Brain pericyte (primary cell): Measurements from ENCODE around the gene DGAT2.

ENCODE experiments used
- DNase-seq: peaks from one replicate; pipeline ENCODE4 v3.0.0-alpha.2; 2012; ENCODE audit warnings: low read depth, low spot score

Gene DGAT2

DNA sequence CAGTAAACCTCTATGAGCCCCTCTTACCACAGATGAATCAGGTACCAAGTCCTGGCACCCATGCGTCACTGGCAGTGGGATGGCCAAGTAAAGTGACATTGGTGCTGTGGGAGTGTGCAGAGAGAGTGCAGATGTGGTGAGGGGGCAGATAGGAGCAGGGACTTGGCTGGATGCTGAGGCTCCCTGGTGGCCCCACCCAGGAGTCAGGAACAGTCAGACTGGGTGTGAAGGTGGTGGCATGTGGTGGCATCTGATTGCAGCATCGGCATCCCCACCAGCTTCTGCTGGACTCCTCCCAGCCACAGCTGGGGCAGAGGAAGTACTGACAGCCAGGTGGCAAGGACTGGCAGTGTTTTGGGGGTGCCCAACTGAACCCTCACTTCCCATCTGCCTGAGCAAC lies 11.4 kb downstream of the DGAT2 start:
- no peak for DNase-seq

DNA sequence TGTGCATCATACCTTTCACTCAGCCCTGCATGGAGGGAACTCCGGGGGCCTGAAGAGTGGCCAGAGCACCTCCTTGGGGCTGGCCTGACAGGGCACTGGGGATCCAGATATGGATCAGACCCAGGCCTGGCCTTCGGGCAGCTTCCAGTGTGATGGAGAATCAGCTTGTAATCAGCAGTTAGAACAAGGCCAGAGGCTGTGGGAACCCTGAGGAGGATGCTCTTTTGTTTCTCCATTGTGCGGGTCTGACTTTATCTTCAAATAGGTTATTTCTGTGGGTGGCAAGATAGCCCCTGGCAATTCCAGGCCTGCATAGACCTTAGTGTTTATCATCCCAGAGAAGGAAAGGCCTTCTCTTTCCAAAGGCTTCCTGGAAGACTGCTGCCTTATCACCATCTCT lies 12.3 kb downstream of the DGAT2 start:
- DNase-seq = no peak

DNA sequence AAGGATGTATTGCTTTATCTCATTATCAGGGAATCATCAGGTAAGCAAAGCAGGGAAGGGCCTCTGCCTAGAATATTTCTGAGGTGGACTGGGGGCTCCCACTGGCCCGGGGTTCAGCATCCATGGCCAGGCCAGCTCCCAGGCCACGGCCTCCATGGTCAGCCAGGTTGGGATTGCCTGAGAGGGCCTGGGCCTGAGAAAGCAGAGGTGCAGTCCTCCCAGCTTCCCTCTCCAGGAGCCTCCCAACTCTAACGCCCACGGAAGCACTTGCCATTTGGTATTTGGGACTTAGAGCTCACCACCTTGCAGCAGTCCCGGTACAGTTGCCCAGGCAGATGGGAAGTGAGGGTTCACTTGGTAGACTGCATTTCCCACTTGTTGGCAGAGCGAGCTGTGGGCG lies 12.7 kb downstream of the DGAT2 start:
- no peak for DNase-seq

DNA sequence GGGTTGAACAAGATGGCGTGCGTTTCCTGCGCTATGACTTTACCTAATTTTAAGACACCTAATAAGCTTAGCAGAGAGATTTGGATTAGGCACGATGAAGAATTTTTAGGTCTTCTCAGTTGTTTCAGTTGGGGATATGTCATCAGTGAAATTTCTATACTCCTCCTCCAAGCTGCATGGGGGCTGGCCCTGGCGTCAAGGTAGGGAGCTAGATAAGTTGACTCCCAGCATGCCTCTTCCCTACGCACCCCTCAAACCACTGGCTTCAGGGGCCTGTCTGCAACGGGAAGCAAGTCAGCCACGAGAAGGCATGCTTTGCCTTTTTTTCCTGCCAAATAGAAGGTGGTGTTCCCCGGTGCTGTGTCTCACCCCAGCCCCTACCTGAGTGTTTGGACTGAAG lies 13.3 kb downstream of the DGAT2 start:
- no peak for DNase-seq

DNA sequence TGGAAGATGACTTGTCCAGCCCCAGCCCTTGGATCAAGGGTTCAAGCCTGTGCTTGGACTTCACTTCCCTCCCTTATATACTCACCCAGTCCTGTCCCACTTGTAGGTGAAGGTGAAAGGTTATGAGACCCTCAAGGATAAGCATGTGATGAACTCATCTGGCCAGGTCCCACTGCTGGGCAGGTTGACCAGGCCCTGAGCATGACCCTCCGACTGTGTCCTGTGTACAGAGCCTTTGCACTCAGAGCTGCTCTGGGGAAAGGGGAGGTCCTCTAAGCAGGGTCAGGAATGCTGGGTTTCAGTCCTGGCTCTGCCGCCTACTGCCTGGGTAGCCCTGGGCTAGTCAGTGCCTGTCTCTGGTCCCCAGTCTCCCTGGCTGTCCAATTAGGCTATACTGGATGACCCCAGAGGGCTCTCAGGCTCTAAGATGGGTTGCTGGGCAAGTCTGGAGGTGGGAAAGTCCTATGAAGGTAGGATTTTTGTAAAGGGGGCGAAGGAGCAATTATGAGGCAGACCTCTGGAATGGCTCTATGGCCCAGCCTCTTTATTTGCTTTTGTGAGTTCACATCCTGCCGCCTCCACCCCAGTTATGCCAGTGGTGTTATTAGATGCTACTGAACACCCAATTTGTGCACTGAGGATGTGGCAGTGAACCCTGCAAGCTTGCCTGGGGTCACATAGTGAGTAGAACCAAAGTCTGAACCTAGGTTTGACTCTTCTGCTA lies 14.1 kb downstream of the DGAT2 start:
- no peak for DNase-seq

DNA sequence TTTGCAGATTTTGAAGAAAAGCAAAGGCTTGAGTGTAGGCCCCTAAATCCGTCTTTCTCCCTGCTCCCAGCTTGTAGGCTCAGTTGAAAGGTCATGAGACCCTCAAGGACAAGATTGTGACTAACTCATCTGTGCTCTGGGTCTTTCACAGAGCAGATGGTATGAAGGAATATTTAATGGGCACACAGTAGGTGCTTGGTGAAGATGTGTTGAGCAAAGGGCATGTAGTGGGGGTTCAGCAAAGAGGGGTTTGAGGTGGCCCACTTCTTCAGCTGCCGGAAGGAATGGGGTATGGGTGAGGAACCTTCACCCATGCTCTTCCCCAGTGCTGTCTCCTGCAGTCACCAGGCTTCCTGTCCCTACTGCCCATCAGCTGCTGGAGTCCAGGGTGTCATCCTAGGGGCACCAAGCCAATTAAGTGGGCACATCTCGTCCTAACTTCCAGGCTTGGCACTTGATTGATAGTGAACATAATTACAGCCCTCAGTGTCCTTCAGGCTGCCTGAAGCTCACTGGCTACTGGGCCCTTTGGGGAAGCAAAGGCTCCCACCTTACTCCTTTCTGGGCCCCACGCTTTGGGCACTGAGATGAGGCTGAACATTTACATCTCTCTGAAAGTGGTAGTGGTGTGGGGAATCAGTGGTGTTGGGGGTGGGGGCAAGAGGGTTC lies 15.0 kb downstream of the DGAT2 start:
- DNase-seq = no peak

DNA sequence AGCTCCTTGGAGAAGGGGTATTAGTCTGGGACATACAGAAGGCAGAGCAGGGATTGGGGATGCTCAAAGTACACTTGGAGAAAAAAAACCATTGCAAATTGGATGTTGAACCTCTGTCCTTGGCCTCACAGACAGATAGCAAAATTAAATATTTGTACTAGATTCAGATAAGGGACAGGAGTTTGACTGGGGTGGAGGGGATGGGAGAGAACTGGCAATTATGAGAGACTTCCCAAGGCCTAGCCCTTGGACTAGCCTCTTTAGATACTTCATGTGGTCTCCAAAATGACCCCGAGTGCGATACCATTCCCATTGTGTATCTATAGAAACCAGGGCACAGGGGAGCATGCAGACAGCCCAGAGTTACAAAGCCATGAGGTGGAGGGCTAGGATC lies 15.5 kb downstream of the DGAT2 start:
- no peak for DNase-seq

DNA sequence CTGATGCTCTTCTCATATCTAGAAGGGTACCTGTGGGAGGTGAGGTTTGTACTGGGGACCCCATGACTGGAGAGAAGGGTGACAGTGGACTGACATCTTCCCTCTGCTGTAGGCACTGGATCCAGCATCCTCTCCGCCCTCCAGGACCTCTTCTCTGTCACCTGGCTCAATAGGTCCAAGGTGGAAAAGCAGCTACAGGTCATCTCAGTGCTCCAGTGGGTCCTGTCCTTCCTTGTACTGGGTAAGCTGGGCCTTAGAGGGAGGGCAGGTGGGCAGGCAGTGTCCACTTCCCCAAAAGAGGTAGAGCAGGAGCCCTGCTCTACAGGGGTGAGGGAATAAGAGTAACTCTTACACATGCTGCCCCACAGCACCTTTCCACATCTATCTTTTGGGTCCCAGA lies 15.9 kb downstream of the DGAT2 start:
- no peak for DNase-seq

DNA sequence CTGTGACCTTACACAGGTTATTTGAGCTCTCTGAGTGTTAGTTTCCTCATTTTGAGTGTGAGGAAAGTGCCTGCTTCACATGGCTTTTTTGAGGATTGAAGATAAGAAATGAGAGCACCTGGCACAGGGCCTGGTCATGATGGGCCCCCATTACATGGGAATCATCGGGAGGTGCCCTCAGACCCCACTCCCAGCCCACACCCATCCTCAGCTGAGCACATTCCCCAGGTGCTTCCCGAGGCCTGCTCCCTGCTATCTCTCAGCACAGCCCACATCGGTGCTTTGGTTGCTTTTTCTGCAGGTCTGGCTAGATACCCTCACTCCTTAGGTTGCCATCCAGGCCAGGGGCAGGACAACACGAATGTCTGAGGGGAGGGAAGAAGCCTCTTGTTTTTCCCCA lies 16.6 kb downstream of the DGAT2 start:
- no peak for DNase-seq

DNA sequence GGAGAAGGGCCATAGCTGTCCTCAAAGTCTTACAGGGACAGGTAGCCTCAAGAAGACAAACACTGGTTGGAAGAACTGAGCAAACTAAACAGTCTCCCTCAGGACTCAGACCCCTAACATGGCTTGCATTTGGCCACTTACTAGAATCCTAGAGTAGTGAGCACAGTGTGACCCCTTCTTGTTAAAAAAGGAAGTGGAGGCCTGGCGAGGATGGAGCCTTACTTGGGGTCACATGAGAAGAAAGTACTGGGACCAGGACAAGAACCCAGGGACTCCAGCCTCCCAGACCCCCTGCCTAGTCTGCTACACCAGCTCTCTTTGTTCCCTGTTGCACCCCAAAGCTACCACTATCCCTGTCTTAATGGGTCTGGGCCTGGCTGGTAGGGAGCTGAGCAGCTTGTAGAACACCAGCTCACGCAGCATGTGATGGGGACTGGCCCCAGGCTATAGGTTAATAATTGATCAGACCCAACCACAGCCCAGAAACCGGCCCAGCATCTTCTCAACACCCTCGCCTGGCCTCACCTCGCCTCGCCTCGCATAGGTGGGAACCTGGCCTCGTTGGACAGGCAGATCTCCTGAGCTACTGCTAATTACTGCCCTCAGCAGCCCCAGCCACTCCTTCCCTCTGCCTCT lies 17.6 kb downstream of the DGAT2 start:
- no peak for DNase-seq

DNA sequence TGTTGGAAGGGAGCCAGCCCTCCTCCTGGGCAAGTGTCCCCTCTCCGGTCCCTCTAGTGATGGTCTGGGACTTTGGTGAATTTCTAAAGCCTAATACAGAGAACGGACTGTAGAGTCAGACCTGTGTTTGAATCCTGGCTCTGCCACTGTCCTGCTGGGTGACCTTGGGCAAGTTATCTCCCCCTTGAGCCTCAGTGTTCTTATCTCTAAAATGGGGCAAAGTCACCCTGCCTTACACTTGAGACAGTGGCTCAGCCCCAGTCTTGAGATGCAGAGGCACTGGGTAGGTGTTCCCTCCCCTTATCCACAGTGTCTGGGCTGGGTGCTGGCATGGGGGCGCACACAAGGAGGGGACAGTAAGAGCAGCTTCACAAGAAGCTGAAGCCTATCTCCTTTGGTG lies 20.9 kb downstream of the DGAT2 start:
- DNase-seq = no peak

DNA sequence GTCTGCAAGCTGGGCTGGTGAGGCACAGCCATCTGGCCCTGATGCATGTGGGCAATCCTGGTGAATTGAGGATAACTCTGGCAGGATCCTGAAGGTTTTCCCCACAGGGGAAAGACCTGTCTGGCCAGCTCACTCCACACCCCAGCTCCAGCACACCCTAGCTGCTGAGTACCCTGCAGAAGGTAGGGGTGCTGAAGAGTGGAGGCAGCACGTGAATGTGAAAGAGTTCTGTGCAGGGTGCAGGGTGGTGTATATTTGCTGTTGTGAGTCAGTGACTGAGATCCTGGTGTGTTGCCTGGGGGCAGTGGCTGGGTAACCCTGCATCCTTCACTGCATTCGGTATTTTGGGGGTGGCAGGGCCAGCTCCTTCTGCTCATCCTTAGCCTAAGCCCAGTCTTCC lies 22.4 kb downstream of the DGAT2 start:
- DNase-seq = no peak

DNA sequence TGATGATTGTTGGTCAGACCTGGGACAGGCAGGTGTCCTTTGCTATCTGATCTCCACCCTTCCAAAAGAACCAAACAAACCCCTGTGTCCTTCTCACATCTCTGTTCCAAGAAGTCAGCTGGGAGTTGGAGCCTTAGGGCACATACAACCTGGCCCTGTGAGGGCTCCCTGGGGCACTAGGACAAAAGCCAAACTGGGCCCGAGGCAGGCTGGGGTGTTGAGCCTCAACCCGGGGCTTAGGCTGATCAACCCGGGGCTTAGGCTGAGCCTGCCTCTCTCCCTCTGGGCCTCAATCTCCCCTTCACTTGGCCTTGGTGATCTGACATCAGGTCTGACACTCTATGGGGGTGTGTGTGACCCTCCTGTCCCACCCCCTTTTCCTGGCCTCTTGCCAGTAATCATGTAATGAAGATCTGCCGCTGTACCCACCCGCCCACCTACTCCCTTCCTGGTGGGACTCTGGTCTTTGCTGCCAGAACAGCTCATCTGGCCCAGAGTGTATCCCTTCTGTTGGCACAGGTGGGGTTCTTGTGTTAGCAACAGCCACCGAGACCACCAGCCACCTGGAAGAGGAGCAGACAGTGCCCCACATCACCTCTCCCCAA lies 23.7 kb downstream of the DGAT2 start:
- no peak for DNase-seq

DNA sequence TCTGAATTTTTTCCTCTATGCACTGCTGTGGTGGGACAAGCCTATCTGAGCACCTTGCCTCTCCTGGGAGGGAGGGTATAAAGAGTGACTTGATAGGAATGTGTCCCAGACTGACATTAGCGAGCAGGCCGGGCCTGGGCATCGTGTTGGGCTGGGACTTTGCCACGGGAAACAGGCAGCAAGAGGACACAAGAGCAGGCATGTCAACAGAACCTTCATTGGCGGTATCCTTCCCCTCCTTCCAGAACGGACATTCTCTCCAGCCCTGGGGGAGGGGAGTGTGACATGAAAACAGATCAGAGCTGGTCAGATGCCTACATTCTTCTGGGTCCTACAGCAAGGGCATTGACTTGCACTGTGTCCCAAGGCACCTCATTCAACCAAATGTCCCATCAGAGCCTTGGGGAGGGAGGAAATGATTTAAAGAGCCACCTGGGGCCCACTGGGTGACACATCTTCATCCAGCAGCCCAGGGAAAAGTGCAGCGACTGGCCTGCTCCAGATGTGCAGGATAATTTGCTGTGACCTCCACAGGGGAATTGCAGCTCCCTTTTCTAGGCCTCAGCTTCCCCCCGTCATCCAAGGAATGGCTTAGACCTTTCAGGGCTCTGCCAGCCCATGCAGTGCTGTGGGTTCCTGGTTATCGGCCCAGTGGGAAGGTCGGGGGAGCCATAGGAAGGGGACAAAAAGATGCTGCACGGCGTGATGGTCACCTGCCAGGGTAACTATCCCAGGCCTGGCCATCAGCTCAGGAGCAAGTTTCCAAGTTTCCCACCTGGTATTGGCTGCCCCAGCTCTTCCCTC lies 24.6 kb downstream of the DGAT2 start:
- DNase-seq = no peak

DNA sequence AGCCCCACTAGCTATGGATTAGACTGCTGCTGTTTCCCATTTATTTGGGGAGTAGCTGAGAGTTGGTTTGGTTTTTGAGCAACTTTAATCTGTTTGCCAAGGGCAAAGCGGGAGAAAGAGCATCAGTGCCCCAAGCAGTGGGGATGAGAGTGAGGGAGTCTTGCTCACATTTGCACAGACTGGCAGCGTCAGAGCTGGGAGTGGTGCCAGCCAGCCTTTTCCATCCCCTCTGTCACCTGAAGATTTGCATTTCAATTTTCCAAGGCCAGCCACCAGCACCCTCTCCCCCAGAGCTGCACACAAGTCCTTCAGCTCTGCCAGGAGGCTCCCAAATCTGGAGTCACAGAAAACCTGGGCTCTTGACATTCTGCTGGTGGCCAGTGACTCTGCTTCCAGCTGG lies 25.4 kb downstream of the DGAT2 start:
- DNase-seq = no peak

DNA sequence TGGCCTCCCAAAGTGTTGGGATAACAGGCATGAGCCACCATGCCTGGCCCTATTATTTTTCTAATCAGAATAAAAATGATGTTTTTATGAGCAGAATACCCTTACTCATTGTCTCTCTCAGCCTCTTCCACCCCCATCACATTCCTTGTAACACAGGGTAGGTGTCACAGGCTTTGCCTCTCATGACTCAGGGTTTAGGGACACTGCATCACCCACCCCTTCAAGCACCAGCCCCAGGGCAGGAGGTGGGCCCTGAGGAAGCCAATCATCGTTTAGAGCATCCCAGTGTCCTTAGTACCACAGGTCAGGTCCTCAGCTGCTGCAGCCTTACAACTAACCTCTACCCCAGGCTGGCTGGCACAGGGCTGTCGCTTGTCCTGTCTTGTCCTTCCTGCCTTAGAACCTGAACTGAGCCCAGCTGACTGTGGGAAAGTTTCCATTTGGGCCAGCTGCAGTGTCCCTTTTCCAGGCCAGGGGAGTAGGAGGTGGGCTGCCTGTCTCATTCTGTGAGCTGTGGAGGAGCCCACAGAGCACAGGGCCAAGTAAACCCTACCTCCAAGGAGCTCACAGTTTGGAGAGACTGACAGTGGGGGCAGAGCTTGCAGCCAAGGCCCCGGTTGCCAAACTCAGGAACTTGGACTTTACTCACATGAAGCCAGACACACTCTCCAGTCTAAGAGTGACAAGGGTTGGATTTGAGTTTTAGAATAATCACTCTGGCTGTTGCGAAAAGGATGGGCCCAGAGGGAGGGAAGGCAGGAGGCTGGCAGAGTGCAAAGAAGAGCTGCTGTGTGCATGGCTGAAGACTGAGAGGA lies 26.9 kb downstream of the DGAT2 start:
- DNase-seq = no peak

DNA sequence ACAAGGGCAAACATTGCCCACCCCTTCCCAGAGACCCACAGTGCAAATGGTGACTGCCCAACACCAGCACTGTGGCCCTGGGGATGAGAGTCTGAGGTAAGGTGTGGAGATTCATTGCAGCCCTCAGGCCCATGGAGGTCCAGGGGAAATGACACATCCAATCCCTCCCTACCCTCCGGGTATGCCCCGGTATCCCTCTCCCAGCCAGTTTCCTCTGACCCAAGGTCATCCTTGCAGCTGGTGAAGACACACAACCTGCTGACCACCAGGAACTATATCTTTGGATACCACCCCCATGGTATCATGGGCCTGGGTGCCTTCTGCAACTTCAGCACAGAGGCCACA lies 27.5 kb downstream of the DGAT2 start:
- DNase-seq = no peak

DNA sequence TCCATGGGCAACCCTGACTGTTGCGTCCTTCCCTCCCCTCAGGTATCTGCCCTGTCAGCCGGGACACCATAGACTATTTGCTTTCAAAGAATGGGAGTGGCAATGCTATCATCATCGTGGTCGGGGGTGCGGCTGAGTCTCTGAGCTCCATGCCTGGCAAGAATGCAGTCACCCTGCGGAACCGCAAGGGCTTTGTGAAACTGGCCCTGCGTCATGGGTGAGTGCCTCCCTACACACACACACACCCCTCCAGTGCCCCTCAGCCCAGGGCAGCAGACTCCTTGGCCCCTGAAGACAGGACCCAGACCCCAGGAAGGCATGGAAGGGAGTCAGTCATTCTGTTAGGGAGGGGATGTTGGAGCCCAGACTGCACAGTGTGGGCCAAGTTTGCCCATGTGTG lies 28.5 kb downstream of the DGAT2 start:
- DNase-seq = no peak

DNA sequence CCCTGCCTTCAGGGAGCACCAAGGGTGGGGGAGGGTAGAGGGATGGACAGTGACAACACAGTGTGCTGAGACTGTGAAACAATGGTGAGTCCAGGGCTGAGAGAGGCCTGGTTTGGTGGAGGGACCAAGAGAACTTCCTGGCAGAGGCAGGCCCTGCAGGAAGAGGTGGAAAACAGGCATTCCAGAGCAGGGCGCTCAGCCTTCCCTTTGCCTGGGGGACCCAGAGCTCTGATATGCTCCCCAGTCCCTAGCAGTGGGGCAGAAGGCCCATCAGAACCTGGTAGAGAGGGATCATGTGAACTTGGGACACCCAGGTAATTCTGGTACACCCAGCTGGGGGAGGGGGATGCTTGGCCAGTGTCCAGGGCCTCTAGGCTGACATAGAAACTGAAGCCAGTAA lies 29.2 kb downstream of the DGAT2 start:
- no peak for DNase-seq

DNA sequence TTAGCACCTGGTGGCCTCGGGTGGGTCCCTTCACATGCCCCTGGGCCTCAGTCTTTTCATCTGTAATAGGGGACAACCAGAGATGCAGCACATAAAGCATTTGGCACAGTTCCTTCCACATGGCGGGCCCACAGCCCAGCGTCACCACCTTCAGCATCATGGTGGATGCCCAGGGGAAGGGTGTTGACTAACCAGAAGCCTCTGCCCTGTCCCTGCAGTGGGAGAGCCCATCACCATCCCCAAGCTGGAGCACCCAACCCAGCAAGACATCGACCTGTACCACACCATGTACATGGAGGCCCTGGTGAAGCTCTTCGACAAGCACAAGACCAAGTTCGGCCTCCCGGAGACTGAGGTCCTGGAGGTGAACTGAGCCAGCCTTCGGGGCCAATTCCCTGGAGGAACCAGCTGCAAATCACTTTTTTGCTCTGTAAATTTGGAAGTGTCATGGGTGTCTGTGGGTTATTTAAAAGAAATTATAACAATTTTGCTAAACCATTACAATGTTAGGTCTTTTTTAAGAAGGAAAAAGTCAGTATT lies 31.6 kb downstream of the DGAT2 start:
- no peak for DNase-seq
